Gastrocnemius medialis (tissue), 4 donors: ENCODE data around the gene PRKACB. TPM values are rescaled to one million over a fixed set of nuclear protein-coding genes. Genes with fewer than 3 reads are reported as not detected.

Experiments used
- ATAC-seq, 2 donors: fragments of 150-250 bp; one replicate each; pipeline ENCODE4 v1.9.1; 2016
- DNase-seq, 2 donors: peaks; one replicate each; pipeline ENCODE4 v3.0.0-alpha.2; 2019
- H3K27ac ChIP-seq, 4 donors: fragments of 200-600 bp; sonication (generic); 1 replicate in 1 of 4; 2 replicates in 3 of 4; pipeline ENCODE4 v1.5.1; 2016 to 2018; ENCODE audit warnings: mild to moderate bottlenecking in 2 of 4, moderate library complexity in 1 of 4
- H3K27me3 ChIP-seq, 3 donors: fragments of 200-600 bp; sonication (generic) in 2 of 3; 1 replicate in 1 of 3; 2 replicates in 2 of 3; pipeline versions ENCODE4 v1.5.1 to v1.6.0; 2016 to 2019; ENCODE audit warnings: mild to moderate bottlenecking in 1 of 3, moderate library complexity in 1 of 3
- H3K36me3 ChIP-seq, 2 donors: fragments of 200-600 bp; sonication (generic) in 1 of 2; one replicate each; pipeline ENCODE4 v1.5.1; 2017 to 2018
- H3K4me1 ChIP-seq, 2 donors: fragments of 200-600 bp; sonication (generic) in 1 of 2; one replicate each; pipeline ENCODE4 v1.5.1; 2016 to 2017; ENCODE audit warnings: mild to moderate bottlenecking in 2 of 2
- H3K4me3 ChIP-seq, 4 donors: fragments of 200-600 bp; sonication (generic) in 3 of 4; 1 replicate in 1 of 4; 2 replicates in 3 of 4; pipeline ENCODE4 v1.5.1; 2016 to 2019; ENCODE audit warnings: mild to moderate bottlenecking in 2 of 4
- H3K9me3 ChIP-seq, 3 donors: fragments of 200-600 bp; sonication (generic) in 2 of 3; 1 replicate in 1 of 3; 2 replicates in 2 of 3; pipeline ENCODE4 v1.5.1; 2016 to 2019
- CTCF ChIP-seq, 5 experiments: fragments of 450-650 bp in 3 of 5; fragments of 200-600 bp in 2 of 5; sonication (generic) in 2 of 5; IDR thresholded peaks in 4 of 5; conservative IDR thresholded peaks in 1 of 5; 1 replicate in 4 of 5; 2 replicates in 1 of 5; pipeline ENCODE4 v1.5.1; 2016 to 2019; ENCODE audit warnings: antibody characterized with exemption in 5 of 5, mild to moderate bottlenecking in 3 of 5, moderate library complexity in 3 of 5
- POLR2A ChIP-seq, 2 donors: fragments of 450-650 bp; IDR thresholded peaks; one replicate each; pipeline ENCODE4 v1.6.1; 2017; ENCODE audit warnings: antibody characterized with exemption in 2 of 2, mild to moderate bottlenecking in 2 of 2, moderate library complexity in 2 of 2
- in situ Hi-C, 4 donors: fragments of 200-750 bp; cut with MboI; loops; one replicate each; pipeline versions ENCODE4 v1.15.0 to v1.8.0; 2017; ENCODE audit warnings: low sequenced_read_pairs in 4 of 4
- intact Hi-C: fragments of 100-400 bp; cut with DNase I; formaldehyde crosslinking; loops from one replicate; pipeline ENCODE4 v1.15.1; 2023; ENCODE audit warnings: low total_unique reads
- total RNA-seq, 4 donors: library from RNA; depleted of rRNA; stranded (reverse); fragments of >200 nt; gene quantifications; one replicate each; pipeline versions ENCODE4 v1.1.0 to v1.2.3, GENCODE V29; 2016

The PRKACB gene
- total RNA-seq, 4 donors from 2014 or later: 4.2 to 12.4 (median 7.0) TPM

- no peaks in the 10 kb centered on the region for H3K9me3 ChIP-seq
- H3K36me3 ChIP-seq: no peaks in the 10 kb centered on the region
- ATAC-seq: no peak
- H3K27ac ChIP-seq: no peak overlapping the region
- TF ChIP-seq POLR2A (IDR thresholded peaks at IDR 0.05): no peak
- no peak for TF ChIP-seq CTCF (IDR thresholded peaks at IDR 0.05 in 4 of 5, conservative IDR thresholded peaks at IDR 0.05 in 1 of 5)
- no peaks in the 10 kb centered on the region for H3K27me3 ChIP-seq
- H3K4me3 ChIP-seq: no peak overlapping the region
- no peak for DNase-seq
- peaks cover 6 to 8% of the 10 kb centered on the region in 2 donors for H3K4me1 ChIP-seq
- intact Hi-C loops: loop anchor here (5.0 kb wide), 1 partner anchor 182 kb away; no protein-coding TSS in a partner anchor
- in situ Hi-C loops: no loop called here
Observed at GRCh38 chr1:84250668-84251067, 106.6 kb downstream of the PRKACB start.

DNA sequence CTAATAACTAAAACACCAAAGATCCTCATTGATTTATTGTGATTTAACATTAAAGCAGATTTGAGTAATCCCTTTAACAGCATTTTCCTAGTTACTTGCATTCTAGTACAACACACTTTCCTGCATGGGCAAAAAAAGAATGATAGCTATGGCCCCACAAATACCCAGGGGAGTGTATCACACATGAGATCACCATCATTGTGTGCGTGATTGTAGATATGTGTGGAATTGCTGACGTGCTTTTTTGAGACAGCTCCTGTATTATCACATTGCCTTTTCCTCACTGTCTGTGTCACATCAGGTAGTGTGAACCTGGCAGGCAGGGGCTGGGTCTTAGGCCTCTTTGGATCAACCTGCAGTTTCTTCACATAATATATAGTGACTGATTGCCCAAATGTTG lies 109.0 kb downstream of the PRKACB start:
- intact Hi-C loops (loop anchor here (5.0 kb wide), 1 partner anchor 179 kb away; no protein-coding TSS in a partner anchor), in situ Hi-C loops (no loop called here)
- H3K9me3 ChIP-seq: no peaks in the 10 kb centered on the region
- DNase-seq: no peak
- H3K27me3 ChIP-seq: no peaks in the 10 kb centered on the region
- peaks cover 6 to 8% of the 10 kb centered on the region in 2 donors for H3K4me1 ChIP-seq
- no peak for ATAC-seq
- H3K4me3 ChIP-seq: no peak overlapping the region
- TF ChIP-seq CTCF (IDR thresholded peaks at IDR 0.05 in 4 of 5, conservative IDR thresholded peaks at IDR 0.05 in 1 of 5): no peak
- TF ChIP-seq POLR2A (IDR thresholded peaks at IDR 0.05): no peak
- H3K36me3 ChIP-seq: no peaks in the 10 kb centered on the region
- H3K27ac ChIP-seq: peak overlapping the region; percentile 62 to 70 (median 66)

- peaks cover 6 to 8% of the 10 kb centered on the region in 2 donors for H3K4me1 ChIP-seq
- ATAC-seq (peak; percentile 99 to 100), DNase-seq (peak; percentile 61 to 83)
- no peaks in the 10 kb centered on the region for H3K27me3 ChIP-seq
- no peaks in the 10 kb centered on the region for H3K9me3 ChIP-seq
- in situ Hi-C loops (no loop called here), intact Hi-C loops (loop anchor here (2.0 to 5.0 kb wide), 2 partner anchors 45 to 178 kb away; no protein-coding TSS in a partner anchor)
- peak overlapping the region; percentile 62 to 70 (median 66) for H3K27ac ChIP-seq
- no peak overlapping the region for H3K4me3 ChIP-seq
- TF ChIP-seq CTCF (IDR thresholded peaks at IDR 0.05 in 4 of 5, conservative IDR thresholded peaks at IDR 0.05 in 1 of 5): no peak
- no peak for TF ChIP-seq POLR2A (IDR thresholded peaks at IDR 0.05)
- no peaks in the 10 kb centered on the region for H3K36me3 ChIP-seq
Observed at GRCh38 chr1:84253891-84254290, 109.8 kb downstream of the PRKACB start.

DNA sequence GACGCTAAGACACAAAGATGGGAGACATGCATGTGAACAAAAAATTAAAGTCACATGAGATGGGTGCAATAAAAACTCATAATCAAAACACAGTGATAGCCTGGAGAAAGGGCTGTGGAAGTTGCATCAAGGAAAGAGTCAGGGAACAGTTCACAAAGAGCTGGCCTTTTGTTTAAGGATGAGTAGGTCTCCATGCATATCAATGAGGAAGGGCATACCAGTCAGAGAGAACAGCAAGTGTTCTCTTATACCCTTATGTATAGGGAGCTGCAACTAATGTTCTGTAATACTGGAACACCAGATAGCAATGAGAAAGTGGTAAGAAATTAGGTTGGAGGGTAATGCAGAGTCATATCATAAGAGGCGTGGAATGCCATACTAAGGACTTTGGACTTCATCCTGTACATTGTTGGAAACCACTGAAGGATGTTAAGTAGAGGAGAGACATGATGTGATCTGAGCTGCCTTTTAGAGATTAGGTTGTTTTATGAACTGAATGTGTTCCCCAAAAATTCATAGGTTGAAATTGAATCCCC lies 110.7 kb downstream of the PRKACB start:
- intact Hi-C loops: loop anchor here (2.0 to 5.0 kb wide), 2 partner anchors 44 to 178 kb away; no protein-coding TSS in a partner anchor
- H3K27ac ChIP-seq: no peak overlapping the region
- no peak for ATAC-seq
- H3K27me3 ChIP-seq: no peaks in the 10 kb centered on the region
- H3K9me3 ChIP-seq: no peaks in the 10 kb centered on the region
- in situ Hi-C loops: no loop called here
- TF ChIP-seq POLR2A (IDR thresholded peaks at IDR 0.05): no peak
- no peak for TF ChIP-seq CTCF (IDR thresholded peaks at IDR 0.05 in 4 of 5, conservative IDR thresholded peaks at IDR 0.05 in 1 of 5)
- peaks cover 6 to 8% of the 10 kb centered on the region in 2 donors for H3K4me1 ChIP-seq
- no peak overlapping the region for H3K4me3 ChIP-seq
- no peaks in the 10 kb centered on the region for H3K36me3 ChIP-seq
- no peak for DNase-seq
